A673 (cell line): ENCODE data around the gene TCP11.

ENCODE experiments used
- EZH2 ChIP-seq: fragments of 200-600 bp; sonication (generic); IDR thresholded peaks from 2 replicates; pipeline ENCODE4 v1.6.1; 2017; ENCODE audit warnings: borderline replicate concordance, low read depth, mild to moderate bottlenecking, mixed read lengths, antibody characterized with exemption, low read length; ENCODE audit not compliant: poor library complexity, severe bottlenecking
- TF ChIP-seq, protein P1 (sequence below): fragments of 300-800, 200-600 bp; sonication (generic); conservative IDR thresholded peaks from 2 replicates; pipeline ENCODE4 v1.5.1; 2017; ENCODE audit warnings: low read depth, mild to moderate bottlenecking, antibody characterized with exemption, low read length, moderate library complexity, mixed read lengths

DNA sequence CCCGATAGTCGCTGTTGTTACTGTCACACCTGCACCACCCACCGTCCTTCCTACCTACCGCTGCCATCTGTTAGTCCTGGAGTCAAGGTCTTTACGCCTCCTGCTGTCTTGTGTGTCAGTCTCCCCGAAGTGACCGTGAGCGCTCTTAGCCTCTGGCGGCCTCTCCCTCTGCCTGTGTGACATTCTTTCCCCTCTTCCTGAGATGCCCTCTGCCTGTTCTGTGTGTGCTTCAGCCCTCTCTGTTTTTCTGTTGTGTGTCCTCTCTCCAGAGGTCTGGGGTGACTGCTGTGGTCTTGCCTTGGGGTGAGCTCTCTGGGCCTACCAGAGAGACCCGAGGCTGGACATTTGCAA is 54.9 kb downstream of the TCP11 start:
- TF ChIP-seq, protein P1, sequence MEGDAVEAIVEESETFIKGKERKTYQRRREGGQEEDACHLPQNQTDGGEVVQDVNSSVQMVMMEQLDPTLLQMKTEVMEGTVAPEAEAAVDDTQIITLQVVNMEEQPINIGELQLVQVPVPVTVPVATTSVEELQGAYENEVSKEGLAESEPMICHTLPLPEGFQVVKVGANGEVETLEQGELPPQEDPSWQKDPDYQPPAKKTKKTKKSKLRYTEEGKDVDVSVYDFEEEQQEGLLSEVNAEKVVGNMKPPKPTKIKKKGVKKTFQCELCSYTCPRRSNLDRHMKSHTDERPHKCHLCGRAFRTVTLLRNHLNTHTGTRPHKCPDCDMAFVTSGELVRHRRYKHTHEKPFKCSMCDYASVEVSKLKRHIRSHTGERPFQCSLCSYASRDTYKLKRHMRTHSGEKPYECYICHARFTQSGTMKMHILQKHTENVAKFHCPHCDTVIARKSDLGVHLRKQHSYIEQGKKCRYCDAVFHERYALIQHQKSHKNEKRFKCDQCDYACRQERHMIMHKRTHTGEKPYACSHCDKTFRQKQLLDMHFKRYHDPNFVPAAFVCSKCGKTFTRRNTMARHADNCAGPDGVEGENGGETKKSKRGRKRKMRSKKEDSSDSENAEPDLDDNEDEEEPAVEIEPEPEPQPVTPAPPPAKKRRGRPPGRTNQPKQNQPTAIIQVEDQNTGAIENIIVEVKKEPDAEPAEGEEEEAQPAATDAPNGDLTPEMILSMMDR, result no peak
- no peak for TF ChIP-seq EZH2
